GM18870 (cell line): Measurements from ENCODE around the gene RASA2.
"Not testable (repeated sequence)": the region's sequence is repeated elsewhere in the genome, so short reads cannot be mapped to it uniquely, and the experiment has no call there.

Experiments used
- ATAC-seq: cut with Tn5 transposase; IDR thresholded peaks from one replicate; pipeline ENCODE4 v1.9.1; 2021; ENCODE audit warnings: moderate library complexity; ENCODE audit not compliant: unreplicated experiment

RASA2 gene

DNA sequence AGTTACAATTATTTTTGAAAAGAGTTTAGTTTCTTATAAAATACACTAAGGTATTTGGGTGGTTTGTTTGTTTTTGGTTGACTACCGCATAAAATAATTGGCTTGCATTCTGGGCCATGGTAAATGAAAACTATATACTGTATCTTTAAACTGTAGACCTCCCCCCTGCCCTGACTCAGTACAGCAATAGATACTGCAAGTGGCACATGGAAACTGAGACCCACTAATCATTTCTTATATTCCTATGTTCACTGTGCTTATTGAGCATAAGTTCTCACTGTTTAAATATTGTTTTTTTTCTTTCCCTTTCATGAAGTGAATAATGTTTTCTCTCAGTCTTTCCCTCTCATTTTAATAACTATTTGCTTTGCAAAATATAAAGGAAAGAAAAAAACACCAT, 45.8 kb downstream of the RASA2 start:
- no peak for ATAC-seq

- not testable (repeated sequence) for ATAC-seq
Measured at GRCh38 chr3:141536017-141536416, 49.2 kb downstream of the RASA2 start.

DNA sequence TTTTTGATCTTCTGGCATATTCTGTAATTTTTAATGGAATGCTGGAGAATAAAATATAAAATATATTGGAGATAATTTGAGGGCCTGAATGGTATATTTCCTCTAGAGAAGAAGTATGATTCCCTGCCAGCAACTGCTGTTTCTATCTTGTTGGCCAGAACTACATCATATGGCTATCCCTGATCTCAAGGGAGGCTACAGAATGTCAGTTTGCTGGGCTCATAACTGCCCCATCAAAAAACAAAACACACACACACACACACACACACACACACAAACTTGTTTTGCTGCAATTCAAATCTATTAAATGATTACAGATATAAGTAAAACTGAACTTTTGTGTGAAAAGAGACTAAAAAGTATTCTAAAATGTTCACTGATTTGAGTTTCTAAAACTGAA, 51.0 kb downstream of the RASA2 start:
- no peak for ATAC-seq

GRCh38 chr3:141538568-141539240, 51.9 kb downstream of the RASA2 start:
- no peak for ATAC-seq

GRCh38 chr3:141539431-141540187, 52.8 kb downstream of the RASA2 start:
- ATAC-seq, result no peak

- no peak for ATAC-seq
Measured at GRCh38 chr3:141540531-141540930, 53.7 kb downstream of the RASA2 start.

- ATAC-seq, result no peak
Measured at GRCh38 chr3:141542202-141542969, 55.6 kb downstream of the RASA2 start.

DNA sequence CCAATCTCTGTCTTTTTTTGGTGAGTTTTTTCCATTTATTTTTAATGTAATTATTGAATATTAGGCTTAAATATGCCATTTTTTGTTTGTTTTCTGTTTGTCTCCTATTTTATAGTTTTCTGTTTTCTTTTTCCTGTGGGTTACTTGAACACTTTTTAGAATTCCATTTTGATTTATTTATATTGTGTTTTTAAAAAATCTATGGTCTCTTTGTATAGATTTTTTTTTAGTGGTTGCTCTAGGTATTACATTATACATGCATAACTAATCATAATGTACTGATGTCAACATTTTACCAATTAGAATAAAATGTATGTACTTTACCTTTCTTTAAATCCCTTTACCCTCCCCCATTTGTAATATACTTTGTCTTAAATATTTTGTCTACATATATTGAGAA, 56.2 kb downstream of the RASA2 start:
- ATAC-seq, result no peak

DNA sequence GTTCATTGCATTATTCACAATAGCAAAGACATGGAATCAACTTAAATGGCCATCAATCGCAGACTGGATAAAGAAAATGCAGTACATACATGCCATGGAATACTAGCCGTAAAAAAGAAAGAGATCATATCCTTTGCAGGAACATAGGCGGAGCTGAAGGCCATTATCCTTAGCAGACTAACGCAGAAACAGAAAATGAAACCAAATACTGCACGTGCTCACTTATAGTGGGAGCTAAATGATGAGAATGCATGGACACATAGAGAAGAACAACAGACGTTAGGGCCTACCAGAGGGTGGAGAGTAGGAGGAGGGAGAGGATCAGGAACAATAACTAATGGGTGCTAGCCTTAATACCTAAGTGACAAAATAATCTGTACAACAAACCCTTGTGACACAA, 57.9 kb downstream of the RASA2 start:
- no peak for ATAC-seq

GRCh38 chr3:141546081-141546480, 59.3 kb downstream of the RASA2 start:
- no peak for ATAC-seq

DNA sequence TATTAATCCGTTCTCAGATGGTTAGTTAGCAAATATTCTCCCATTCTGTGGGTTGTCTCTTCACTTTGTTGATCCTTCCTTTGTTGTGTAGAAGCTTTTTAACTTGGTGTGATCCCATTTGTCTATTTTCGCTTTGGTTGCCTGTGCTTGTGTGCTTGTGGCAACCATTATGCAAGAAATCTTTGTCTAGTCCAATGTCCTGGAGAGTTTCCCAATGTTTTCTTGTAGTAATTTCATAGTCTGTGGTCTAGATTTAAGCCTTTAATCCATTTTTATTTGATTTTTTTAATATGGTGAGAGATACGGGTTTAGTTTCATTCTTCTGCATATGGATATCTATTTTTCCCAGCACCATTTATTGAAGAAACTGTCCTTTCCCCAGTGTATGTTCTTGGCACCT, 59.8 kb downstream of the RASA2 start:
- ATAC-seq, result no peak

DNA sequence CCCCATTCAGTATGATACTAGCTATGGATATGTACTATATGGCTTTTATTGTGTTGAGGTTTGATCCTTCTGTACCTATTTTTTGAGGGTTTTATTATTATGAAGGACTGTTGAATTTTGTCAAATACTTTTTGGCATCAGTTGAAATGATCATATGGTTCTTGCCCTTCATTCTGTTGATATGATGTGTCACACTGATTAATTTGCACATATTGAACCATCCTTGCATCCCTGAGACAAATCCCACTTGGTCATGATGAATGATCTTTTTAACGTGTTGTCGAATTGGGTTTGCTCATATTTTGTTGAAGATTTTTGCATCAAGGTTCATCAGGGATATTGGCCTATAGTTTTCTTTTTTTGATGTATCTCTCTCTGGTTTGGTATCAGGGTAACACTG, 61.0 kb downstream of the RASA2 start:
- no peak for ATAC-seq

GRCh38 chr3:141550926-141551665, 64.3 kb downstream of the RASA2 start:
- ATAC-seq, result no peak

DNA sequence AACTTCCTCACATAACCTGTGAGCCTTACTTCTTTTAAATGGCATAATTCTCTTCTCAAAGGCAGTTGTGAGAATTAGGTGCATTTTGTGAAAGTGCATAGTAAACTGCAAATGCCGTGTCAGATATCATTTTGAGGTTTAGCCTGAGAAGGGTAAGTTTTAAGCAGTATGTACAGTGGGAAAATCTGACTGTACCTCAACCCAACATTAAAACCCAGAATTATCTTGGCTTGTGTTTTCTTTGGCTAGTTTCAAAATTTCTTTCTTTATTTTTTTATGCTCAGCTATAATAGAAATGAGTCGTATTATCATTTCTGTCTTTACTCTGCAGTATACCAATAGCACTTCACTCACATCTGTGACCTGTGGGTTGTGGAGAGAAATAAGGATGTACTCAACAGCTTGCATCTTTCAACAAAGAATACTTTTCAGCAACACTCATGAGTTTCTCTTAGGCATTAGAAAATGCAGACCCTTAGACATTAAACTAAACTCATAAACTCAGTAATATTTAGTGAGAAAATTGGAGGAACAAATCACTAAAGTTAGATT, 65.7 kb downstream of the RASA2 start:
- no peak for ATAC-seq

GRCh38 chr3:141553055-141553454, 66.2 kb downstream of the RASA2 start:
- no peak for ATAC-seq

DNA sequence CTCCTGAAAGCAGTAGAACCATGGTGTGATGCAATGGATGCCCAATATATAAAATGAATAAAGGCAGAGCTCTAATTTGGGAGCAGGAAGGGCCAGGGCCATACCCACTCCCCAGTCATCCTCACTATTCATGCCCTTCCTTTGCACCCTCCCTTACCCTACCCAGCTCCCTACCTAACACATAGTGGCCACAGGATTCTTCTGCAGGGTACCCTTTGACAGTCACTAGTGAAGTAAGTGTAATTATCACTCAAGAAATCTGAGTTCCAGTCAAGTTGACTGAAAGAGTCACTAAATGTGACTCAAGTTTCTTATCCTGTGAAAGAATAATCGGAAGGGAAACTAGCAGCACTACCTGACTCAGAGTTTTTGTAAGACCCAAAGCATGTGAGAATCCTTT, 69.2 kb downstream of the RASA2 start:
- no peak for ATAC-seq

GRCh38 chr3:141557961-141558706, 71.3 kb downstream of the RASA2 start:
- no peak for ATAC-seq

DNA sequence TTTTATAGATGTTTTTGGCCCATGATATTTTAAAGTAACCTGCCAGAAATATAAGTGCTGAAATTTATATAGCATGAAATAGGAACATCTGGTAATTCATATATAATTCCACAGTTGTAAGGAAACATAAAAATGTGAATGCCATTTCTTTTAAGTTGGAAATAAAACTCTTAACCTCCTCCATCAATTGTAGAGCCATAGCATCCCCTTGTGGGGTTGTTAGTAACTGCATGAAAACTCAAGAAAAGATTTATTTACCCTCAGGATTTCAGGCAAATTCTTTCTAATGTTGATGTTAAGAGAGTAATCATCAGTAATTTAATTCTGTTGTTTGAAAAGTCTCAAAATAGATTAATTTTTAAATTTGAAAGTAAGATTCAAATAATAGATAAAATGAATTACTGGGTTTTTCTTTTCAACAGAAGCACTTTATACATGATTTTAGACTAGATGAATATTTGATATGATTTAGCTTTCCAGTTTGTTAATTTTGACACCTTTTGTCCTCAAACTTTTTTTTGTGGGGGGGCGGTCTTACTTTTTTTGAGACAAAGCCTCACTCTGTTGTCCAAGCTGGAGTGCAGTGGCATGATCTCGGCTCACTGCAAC, 74.7 kb downstream of the RASA2 start:
- ATAC-seq, result no peak

GRCh38 chr3:141564241-141564640, 77.4 kb downstream of the RASA2 start:
- no peak for ATAC-seq

DNA sequence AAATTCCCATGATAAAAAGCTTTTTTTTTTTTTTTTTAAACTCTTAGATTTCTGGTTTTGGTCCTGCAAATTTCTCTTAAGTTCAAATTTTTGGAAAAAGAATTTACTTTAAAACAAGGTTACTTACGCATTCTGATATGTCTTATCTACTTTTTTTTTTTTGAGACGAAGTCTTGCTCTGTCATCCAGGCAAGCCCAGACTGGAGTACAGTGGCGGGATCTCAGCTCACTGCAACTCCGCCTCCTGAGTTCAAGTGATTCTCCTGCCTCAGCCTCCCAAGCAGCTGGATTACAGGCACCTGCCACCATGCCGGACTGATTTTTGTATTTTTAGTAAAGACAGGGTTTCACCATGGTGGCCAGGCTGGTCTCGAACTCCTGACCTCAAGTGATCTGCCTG, 83.2 kb downstream of the RASA2 start:
- ATAC-seq, result no peak
